Posterior vena cava (tissue), 2 donors: ENCODE measurements around the gene NALCN. TPM values are rescaled to one million over a fixed set of nuclear protein-coding genes. Genes with fewer than 3 reads are reported as not detected.

Experiments
- DNase-seq: peaks from one replicate; pipeline ENCODE4 v3.0.0-alpha.2; 2020; ENCODE audit warnings: low spot score
- intact Hi-C, 2 donors: fragments of 100-400 bp; cut with DNase I; formaldehyde crosslinking; loops; one replicate each; pipeline versions ENCODE4 v1.14.1 to v1.14.2; 2022 to 2023
- total RNA-seq, 2 donors: library from RNA; stranded (reverse); fragmentation: NEBNext Ultra II Directional; extraction: Animal tissue kit (Norgen Biotek cat#: 25700); gene quantifications; one replicate each; pipeline ENCODE4 v1.2.1, GENCODE V29; 2021
- donor health status: DM: yes; HTN: yes; CAD: no.
- donor health status: DM: yes; HTN: yes; CAD: no.

Gene NALCN
- total RNA-seq, 2 donors from 2014 or later, result 17.0 to 18.9 TPM

- intact Hi-C loops, result no loop called here
- no peak for DNase-seq
Measured at GRCh38 chr13:101423872-101424271, 7.6 kb upstream of the NALCN start.

GRCh38 chr13:101417501-101417900 lies 1.2 kb upstream of the NALCN start:
- intact Hi-C loops, result no loop called here
- no peak for DNase-seq

GRCh38 chr13:101417043-101417406 lies 717 bp upstream of the NALCN start:
- DNase-seq, result no peak
- intact Hi-C loops, result no loop called here

GRCh38 chr13:101415358-101416174 lies 742 bp downstream of the NALCN start:
- DNase-seq, result peak; percentile 79
- intact Hi-C loops, result no loop called here

- no peak for DNase-seq
- intact Hi-C loops, result no loop called here
Measured at GRCh38 chr13:101412076-101412475, 4.2 kb downstream of the NALCN start.

GRCh38 chr13:101408992-101409656 lies 7.2 kb downstream of the NALCN start:
- intact Hi-C loops, result no loop called here

GRCh38 chr13:101408154-101408553 lies 8.2 kb downstream of the NALCN start:
- DNase-seq, result no peak

More at GRCh38 chr13:101408992-101409656, 7.2 kb downstream of the NALCN start:
- no peak for DNase-seq

GRCh38 chr13:101406791-101407190 lies 9.5 kb downstream of the NALCN start:
- intact Hi-C loops, result no loop called here
- DNase-seq, result no peak

More at GRCh38 chr13:101408154-101408553, 8.2 kb downstream of the NALCN start:
- intact Hi-C loops, result no loop called here

GRCh38 chr13:101401196-101401595 lies 15.1 kb downstream of the NALCN start:
- intact Hi-C loops, result no loop called here
- no peak for DNase-seq

- no peak for DNase-seq
- intact Hi-C loops, result loop anchor here in 1 of 2 donors (10.0 kb wide), 1 partner anchor 55 kb away; the partner anchor contains the start of gene ITGBL1
Measured at GRCh38 chr13:101399365-101399764, 16.9 kb downstream of the NALCN start.

GRCh38 chr13:101398920-101399319 lies 17.4 kb downstream of the NALCN start:
- intact Hi-C loops, result loop anchor here in 1 of 2 donors (10.0 kb wide), 1 partner anchor 56 kb away; the partner anchor contains the start of gene ITGBL1
- DNase-seq, result no peak

- intact Hi-C loops, result loop anchor here in 1 of 2 donors (10.0 kb wide), 1 partner anchor 57 kb away; the partner anchor contains the start of gene ITGBL1
- no peak for DNase-seq
Measured at GRCh38 chr13:101398191-101398590, 18.1 kb downstream of the NALCN start.

GRCh38 chr13:101397742-101398141 lies 18.6 kb downstream of the NALCN start:
- intact Hi-C loops, result loop anchor here in 1 of 2 donors (10.0 kb wide), 1 partner anchor 57 kb away; the partner anchor contains the start of gene ITGBL1
- no peak for DNase-seq

GRCh38 chr13:101394605-101395004 lies 21.7 kb downstream of the NALCN start:
- DNase-seq, result no peak
- intact Hi-C loops, result loop anchor here in 1 of 2 donors (10.0 kb wide), 1 partner anchor 60 kb away; the partner anchor contains the start of gene ITGBL1

GRCh38 chr13:101393140-101393539 lies 23.2 kb downstream of the NALCN start:
- intact Hi-C loops, result loop anchor here in 1 of 2 donors (10.0 kb wide), 1 partner anchor 62 kb away; the partner anchor contains the start of gene ITGBL1
- DNase-seq, result no peak

- intact Hi-C loops, result loop anchor here in 1 of 2 donors (10.0 kb wide), 1 partner anchor 64 kb away; the partner anchor contains the start of gene ITGBL1
Measured at GRCh38 chr13:101390461-101390860, 25.8 kb downstream of the NALCN start.

GRCh38 chr13:101384929-101385328 lies 31.4 kb downstream of the NALCN start:
- DNase-seq, result no peak
- intact Hi-C loops, result no loop called here

More at GRCh38 chr13:101390461-101390860, 25.8 kb downstream of the NALCN start:
- no peak for DNase-seq

- intact Hi-C loops, result no loop called here
- DNase-seq, result no peak
Measured at GRCh38 chr13:101383595-101383994, 32.7 kb downstream of the NALCN start.

- intact Hi-C loops, result no loop called here
- DNase-seq, result no peak
Measured at GRCh38 chr13:101382701-101383100, 33.6 kb downstream of the NALCN start.

GRCh38 chr13:101382086-101382485 lies 34.2 kb downstream of the NALCN start:
- DNase-seq, result no peak
- intact Hi-C loops, result no loop called here
